Neural crest cell (in vitro differentiated cells): ENCODE results near the gene PTCH2. TPM values are rescaled to one million over a fixed set of nuclear protein-coding genes. Genes with fewer than 3 reads are reported as not detected.
"Not testable (repeated sequence)": the region's sequence is repeated elsewhere in the genome, so short reads cannot be mapped to it uniquely, and the experiment has no call there.

Source experiments
- DNase-seq: peaks from one replicate; pipeline ENCODE4 v3.0.0; 2021; ENCODE audit warnings: low read depth, mixed read lengths, low spot score
- H3K27ac Mint-ChIP-seq: one replicate; pipeline ENCODE4 v1.8.0; 2021; ENCODE audit warnings: mild to moderate bottlenecking, mixed read lengths; ENCODE audit not compliant: unreplicated experiment
- H3K27me3 Mint-ChIP-seq: 2 replicates; pipeline ENCODE4 v1.8.0; 2021; ENCODE audit warnings: low read depth, mild to moderate bottlenecking, mixed read lengths
- H3K36me3 Mint-ChIP-seq: 2 replicates; pipeline ENCODE4 v1.8.0; 2021; ENCODE audit warnings: low read depth, mild to moderate bottlenecking, mixed read lengths
- H3K4me1 Mint-ChIP-seq: 2 replicates; pipeline ENCODE4 v1.8.0; 2021; ENCODE audit warnings: mixed read lengths
- H3K4me3 Mint-ChIP-seq: one replicate; pipeline ENCODE4 v1.8.0; 2021; ENCODE audit warnings: mild to moderate bottlenecking, mixed read lengths
- H3K9me3 Mint-ChIP-seq: 2 replicates; pipeline ENCODE4 v1.8.0; 2021; ENCODE audit warnings: mixed read lengths
- total RNA-seq: library from RNA; stranded (reverse); gene quantifications from 2 replicates; pipeline ENCODE4 v1.2.1, GENCODE V29; 2021
- TF ChIP-seq, protein P1 (sequence below): fragments of 200-600 bp; sonication (generic); conservative IDR thresholded peaks from 2 replicates; pipeline ENCODE4 v1.5.0; 2021; ENCODE audit warnings: antibody characterized with exemption, mild to moderate bottlenecking

The PTCH2 gene
- total RNA-seq, 1 donor from 2014 or later: 1.4 TPM

DNA sequence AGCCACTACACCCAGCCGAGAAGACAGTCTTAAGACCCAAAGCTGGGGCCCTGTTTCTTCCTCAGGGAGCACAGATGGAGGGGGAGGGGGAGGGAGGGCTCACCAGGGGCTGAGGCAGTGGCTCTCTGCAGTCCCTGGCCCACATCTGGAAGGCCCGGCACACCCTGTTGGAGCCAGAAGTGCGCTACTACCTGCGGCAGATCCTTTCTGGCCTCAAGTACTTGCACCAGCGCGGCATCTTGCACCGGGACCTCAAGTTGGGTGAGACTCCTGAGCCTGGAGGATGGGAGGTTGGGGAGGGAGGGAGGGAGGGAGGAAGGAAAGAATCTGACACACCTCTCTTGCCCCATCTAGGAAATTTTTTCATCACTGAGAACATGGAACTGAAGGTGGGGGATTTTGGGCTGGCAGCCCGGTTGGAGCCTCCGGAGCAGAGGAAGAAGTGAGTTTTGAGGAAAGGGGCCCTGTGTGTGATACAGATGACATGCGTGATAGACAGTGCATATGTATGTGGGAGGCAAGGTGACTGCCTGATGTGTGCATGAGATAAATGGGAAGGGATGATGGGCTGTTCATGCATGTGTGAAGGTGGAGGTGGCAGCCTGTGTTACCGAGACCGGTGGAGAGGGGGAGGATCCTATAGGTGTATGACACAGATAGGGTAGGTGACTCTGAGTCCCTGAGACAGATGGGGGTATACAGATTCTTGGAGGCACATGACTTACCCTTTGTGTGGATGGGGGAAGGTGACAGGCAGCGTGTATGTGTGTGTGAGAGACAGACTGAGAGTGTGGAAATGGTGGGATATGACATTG, 41.4 kb downstream of the PTCH2 start:
- TF ChIP-seq, protein P1, sequence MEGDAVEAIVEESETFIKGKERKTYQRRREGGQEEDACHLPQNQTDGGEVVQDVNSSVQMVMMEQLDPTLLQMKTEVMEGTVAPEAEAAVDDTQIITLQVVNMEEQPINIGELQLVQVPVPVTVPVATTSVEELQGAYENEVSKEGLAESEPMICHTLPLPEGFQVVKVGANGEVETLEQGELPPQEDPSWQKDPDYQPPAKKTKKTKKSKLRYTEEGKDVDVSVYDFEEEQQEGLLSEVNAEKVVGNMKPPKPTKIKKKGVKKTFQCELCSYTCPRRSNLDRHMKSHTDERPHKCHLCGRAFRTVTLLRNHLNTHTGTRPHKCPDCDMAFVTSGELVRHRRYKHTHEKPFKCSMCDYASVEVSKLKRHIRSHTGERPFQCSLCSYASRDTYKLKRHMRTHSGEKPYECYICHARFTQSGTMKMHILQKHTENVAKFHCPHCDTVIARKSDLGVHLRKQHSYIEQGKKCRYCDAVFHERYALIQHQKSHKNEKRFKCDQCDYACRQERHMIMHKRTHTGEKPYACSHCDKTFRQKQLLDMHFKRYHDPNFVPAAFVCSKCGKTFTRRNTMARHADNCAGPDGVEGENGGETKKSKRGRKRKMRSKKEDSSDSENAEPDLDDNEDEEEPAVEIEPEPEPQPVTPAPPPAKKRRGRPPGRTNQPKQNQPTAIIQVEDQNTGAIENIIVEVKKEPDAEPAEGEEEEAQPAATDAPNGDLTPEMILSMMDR: no peak
- H3K27ac Mint-ChIP-seq: peak overlapping the region; percentile 91
- no peak for DNase-seq

DNA sequence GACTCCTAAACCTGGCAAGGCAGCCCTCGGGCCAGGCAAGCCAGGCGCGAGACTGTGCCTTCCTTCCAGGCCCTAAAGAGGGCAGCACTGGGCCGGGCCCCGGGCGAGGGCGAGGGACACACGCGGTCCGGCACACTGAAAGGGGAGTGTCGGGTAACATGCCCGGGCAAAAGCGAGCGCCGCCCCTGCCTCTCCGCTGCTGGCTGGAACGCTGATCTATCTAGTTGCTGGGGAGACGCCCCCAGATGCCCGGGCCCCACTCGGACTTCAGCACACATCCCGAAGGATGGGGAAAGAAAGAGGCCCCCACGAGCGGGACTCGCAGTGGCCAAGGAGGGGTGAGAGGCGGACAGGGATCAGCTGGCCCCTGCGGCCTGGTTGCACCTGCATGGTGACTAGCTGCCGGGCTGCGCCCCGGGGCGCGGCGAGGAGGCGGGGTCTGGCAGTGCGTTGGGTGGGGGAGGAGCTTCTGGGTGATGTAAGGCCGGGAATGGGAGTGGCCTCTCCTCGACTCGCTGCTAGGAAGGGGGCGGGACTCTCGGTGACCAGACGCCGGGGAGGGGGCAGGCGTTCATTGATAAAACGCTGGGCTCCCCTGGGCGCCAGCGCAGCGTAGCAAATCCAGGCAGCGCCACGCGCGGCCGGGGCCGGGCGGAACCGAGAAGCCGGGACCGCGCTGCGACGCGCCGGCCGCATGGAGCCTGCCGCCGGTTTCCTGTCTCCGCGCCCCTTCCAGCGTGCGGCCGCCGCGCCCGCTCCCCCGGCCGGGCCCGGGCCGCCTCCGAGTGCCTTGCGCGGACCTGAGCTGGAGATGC, 43.1 kb downstream of the PTCH2 start, which contains the start of gene PLK3:
PLK3 (plus strand) TSS at position 608 of the 815 bp plus-strand sequence; CDS start at position 695, 87 bp downstream.
- TF ChIP-seq, protein P1: peak; percentile 91
- Mint-ChIP-seq H3K4me3 (peak within 1 kb of the TSS; percentile 97), H3K27me3 (peaks cover 4% of the 10 kb centered on the region), H3K9me3 (no peaks in the 10 kb centered on the region), H3K4me1 (peaks cover 30% of the 10 kb centered on the region), H3K27ac (peak within 1 kb of the TSS; percentile 100), H3K36me3 (peaks cover 3% of the 10 kb centered on the region)
- DNase-seq: peak; percentile 93

More for the DNA sequence above, 41.4 kb downstream of the PTCH2 start:
- Mint-ChIP-seq H3K4me1 (peaks cover 31% of the 10 kb centered on the region), H3K27me3 (peaks cover 4% of the 10 kb centered on the region), H3K9me3 (no peaks in the 10 kb centered on the region), H3K4me3 (peak overlapping the region; percentile 87), H3K36me3 (peaks cover 5% of the 10 kb centered on the region)

DNA sequence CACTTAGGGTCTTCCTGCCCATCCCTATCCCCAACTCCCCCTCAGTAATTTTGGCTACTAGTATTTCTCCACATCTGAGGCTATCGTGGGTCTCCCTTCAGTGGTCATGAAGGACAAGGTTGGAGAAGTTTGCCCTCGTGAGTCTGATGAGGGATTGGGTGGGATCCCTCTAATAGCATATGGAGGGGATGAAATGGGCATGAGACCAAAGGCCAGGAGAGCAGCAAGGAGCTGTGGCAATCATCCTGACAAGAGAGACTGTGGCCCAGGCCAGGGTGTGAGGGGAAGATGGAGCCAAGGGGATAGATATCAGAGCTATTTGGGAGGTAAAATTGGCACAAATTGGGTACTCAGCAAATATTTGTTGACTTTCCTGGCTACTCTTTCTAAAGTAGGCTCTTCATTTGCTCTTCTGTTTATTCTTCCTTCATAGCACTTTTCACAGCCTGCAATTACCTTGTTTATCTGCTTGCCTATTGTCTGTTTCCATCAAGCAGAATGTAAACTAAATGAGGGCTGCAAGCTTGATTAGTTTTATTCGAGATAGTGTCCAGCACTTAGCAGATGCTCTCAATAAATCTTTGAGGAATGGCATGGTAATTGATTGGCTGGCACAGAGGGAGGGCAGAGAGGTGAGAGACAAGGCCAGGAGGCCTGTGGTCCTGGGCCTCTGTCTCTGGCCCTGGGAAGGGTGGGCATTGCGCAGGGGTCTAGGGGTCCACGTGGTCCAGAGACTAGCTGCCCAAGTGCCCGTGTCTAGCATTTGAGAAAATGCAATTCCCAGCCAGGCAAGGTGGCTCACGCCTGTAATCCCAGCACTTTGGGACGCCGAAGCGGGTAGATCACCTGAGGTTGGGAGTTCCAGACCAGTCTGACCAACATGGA, 44.3 kb downstream of the PTCH2 start:
- Mint-ChIP-seq H3K4me3 (peak overlapping the region; percentile 97), H3K9me3 (no peaks in the 10 kb centered on the region), H3K36me3 (peaks cover 3% of the 10 kb centered on the region), H3K27me3 (peaks cover 6% of the 10 kb centered on the region), H3K4me1 (peaks cover 31% of the 10 kb centered on the region), H3K27ac (no peak overlapping the region)
- no peak for DNase-seq
- TF ChIP-seq, protein P1: no peak

DNA sequence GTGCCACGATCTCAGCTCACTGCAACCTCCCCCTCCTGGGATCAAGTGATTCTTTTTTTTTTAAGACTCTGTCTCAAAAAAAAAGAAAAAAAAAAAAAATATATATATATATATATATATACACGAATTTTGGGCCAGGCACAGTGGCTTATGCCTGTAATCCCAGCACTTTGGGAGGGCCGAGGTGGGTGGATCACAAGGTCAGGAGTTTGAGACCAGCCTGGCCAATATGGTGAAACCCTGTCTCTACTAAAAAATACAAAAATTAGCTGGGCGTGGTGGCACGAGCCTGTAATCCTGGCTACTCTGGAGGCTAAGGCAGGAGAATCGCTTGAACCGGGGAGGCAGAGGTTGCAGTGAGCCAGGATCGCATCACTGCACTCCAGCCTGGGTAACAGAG, 45.2 kb downstream of the PTCH2 start:
- H3K27me3 Mint-ChIP-seq, DNase-seq, H3K9me3 Mint-ChIP-seq, H3K36me3 Mint-ChIP-seq, H3K27ac Mint-ChIP-seq: not testable (repeated sequence)
- peak overlapping the region; percentile 58 for H3K4me3 Mint-ChIP-seq
- H3K4me1 Mint-ChIP-seq: peaks cover 29% of the 10 kb centered on the region

DNA sequence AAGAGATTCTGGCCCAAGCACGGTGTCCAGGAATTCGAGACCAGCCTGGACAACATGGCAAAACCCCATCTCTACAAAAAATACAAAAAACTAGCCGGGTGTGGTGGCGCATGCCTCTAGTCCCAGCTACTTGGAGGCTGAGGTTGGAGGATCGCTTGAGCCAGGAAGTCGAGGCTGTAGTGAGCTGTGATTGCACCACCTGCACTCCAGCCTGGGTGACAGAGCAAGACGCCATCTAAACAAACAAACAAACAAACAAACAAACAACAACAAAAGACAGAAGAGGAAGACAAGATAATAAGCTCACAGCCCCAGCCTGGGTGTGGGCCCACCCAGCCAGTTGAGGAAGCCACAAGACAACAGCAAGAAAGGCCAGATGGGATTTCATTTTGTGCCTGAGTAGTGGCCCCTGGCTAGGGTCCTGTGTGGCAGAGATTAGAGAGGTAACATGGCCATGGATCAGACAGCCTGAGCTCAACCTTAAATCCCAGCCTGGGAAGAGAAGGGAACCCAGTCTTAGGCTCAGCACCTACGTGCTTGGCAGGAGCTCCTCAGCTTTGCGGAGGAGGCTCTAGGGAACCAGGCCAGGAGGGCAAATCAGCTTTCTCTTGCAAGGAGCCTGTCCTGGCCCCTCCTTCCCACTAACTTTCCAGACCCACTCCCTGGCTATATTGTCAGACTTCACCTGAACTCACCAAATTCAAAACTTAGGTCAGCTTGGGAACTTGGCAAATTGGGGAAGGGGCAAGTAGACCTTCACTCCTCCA, 50.1 kb downstream of the PTCH2 start:
- H3K27ac Mint-ChIP-seq: no peak overlapping the region

More for the DNA sequence above, 50.1 kb downstream of the PTCH2 start:
- Mint-ChIP-seq H3K4me3 (no peak overlapping the region), H3K27me3 (peaks cover 2% of the 10 kb centered on the region), H3K4me1 (peaks cover 4% of the 10 kb centered on the region), H3K36me3 (no peaks in the 10 kb centered on the region), H3K9me3 (no peaks in the 10 kb centered on the region)
- TF ChIP-seq, protein P1: no peak
- DNase-seq: no peak
